Esophagus muscularis mucosa (tissue), 3 donors: Measurements from ENCODE around the gene NBPF3.

Experiments
- CTCF ChIP-seq, 3 experiments: fragments of 200-600 bp in 2 of 3; fragments of 450-650 bp in 1 of 3; sonication (generic) in 2 of 3; IDR thresholded peaks; one replicate each; pipeline ENCODE4 v1.5.1; 2017 to 2019; ENCODE audit warnings: antibody characterized with exemption in 3 of 3, mild to moderate bottlenecking in 2 of 3, moderate library complexity in 1 of 3
- POLR2AphosphoS5 ChIP-seq, 2 donors: sonication (generic); formaldehyde crosslinking; IDR thresholded peaks; one replicate each; pipeline ENCODE4 v1.6.1; 2017; ENCODE audit warnings: antibody characterized with exemption in 2 of 2

- TF ChIP-seq CTCF (IDR thresholded peaks at IDR 0.05) (peak in 2 of 3 experiments; percentile 3 to 6), POLR2AphosphoS5 (IDR thresholded peaks at IDR 0.05) (peak; percentile 76 to 84)
Measured at GRCh38 chr1:21439721-21440629, at the start of gene NBPF3.
